HG02759 (cell line): Measurements from ENCODE around the gene TFR2.

Experiments
- ATAC-seq: cut with Tn5 transposase; IDR thresholded peaks from one replicate; pipeline ENCODE4 v1.9.1; 2021; ENCODE audit warnings: mild to moderate bottlenecking, moderate library complexity; ENCODE audit not compliant: unreplicated experiment

TFR2 gene

GRCh38 chr7:100641463-100641859, at the start of gene TFR2:
Gene TFR2 (minus strand): TSS chr7:100641552. CDS start chr7:100641509, 43 bp downstream.
- ATAC-seq = no peak

- ATAC-seq = no peak
These were observed 48.1 kb upstream of the TFR2 start for GRCh38 chr7:100689230-100690135.

- ATAC-seq = no peak
These were observed 47.0 kb upstream of the TFR2 start for GRCh38 chr7:100688326-100688860.

- no peak for ATAC-seq
These were observed 46.5 kb upstream of the TFR2 start for GRCh38 chr7:100687751-100688300.

- no peak for ATAC-seq
These were observed 45.9 kb upstream of the TFR2 start for GRCh38 chr7:100687261-100687660.

- ATAC-seq = no peak
These were observed 45.5 kb upstream of the TFR2 start for GRCh38 chr7:100686822-100687211.

GRCh38 chr7:100686201-100686821, 45.0 kb upstream of the TFR2 start:
- no peak for ATAC-seq

GRCh38 chr7:100685631-100686145, 44.3 kb upstream of the TFR2 start:
- no peak for ATAC-seq

- no peak for ATAC-seq
These were observed 43.8 kb upstream of the TFR2 start for GRCh38 chr7:100685049-100685605.

GRCh38 chr7:100684534-100685042, 43.2 kb upstream of the TFR2 start:
- no peak for ATAC-seq

GRCh38 chr7:100683659-100684533, 42.5 kb upstream of the TFR2 start:
- no peak for ATAC-seq

- ATAC-seq = no peak
These were observed 41.8 kb upstream of the TFR2 start for GRCh38 chr7:100682991-100683658.

- no peak for ATAC-seq
These were observed 40.9 kb upstream of the TFR2 start for GRCh38 chr7:100682228-100682741.

GRCh38 chr7:100681491-100682227, 40.3 kb upstream of the TFR2 start:
- ATAC-seq = no peak

GRCh38 chr7:100680576-100681271, 39.4 kb upstream of the TFR2 start:
- no peak for ATAC-seq

GRCh38 chr7:100679927-100680575, 38.7 kb upstream of the TFR2 start:
- no peak for ATAC-seq

GRCh38 chr7:100679129-100679926, 38.0 kb upstream of the TFR2 start:
- ATAC-seq = no peak
